Psoas muscle (tissue), 8 donors: ENCODE measurements around the gene TRAF3IP3. TPM values are rescaled to one million over a fixed set of nuclear protein-coding genes. Genes with fewer than 3 reads are reported as not detected.

ENCODE experiments used
- ATAC-seq, 4 donors: fragments of 200-7000 bp; cut with Tn5 transposase; one replicate each; pipeline ENCODE4 v1.9.1; 2020; ENCODE audit warnings: moderate library complexity in 3 of 4, mild to moderate bottlenecking in 2 of 4
- DNase-seq, 2 donors: peaks; one replicate each; pipeline ENCODE4 v3.0.0-alpha.2; 2020
- H3K27ac ChIP-seq: fragments of 200-600 bp; one replicate; pipeline ENCODE4 v1.8.0; 2022
- H3K27me3 ChIP-seq, 3 donors: fragments of 200-600 bp in 1 of 3; one replicate each; pipeline versions ENCODE4 v1.6.1 to v1.8.0; 2013 to 2022; ENCODE audit warnings: low read length in 2 of 3, mild to moderate bottlenecking in 2 of 3, moderate library complexity in 1 of 3; ENCODE audit not compliant: insufficient read depth in 3 of 3
- H3K36me3 ChIP-seq, 2 donors: fragments of 200-600 bp in 1 of 2; one replicate each; pipeline versions ENCODE4 v1.6.1 to v1.8.0; 2013 to 2022; ENCODE audit warnings: low read depth in 1 of 2, mild to moderate bottlenecking in 1 of 2, moderate library complexity in 1 of 2; ENCODE audit not compliant: insufficient read depth in 1 of 2
- H3K4me1 ChIP-seq: fragments of 200-600 bp; one replicate; pipeline ENCODE4 v1.8.0; 2022
- H3K4me3 ChIP-seq: fragments of 200-600 bp; one replicate; pipeline ENCODE4 v1.8.0; 2022; ENCODE audit warnings: mild to moderate bottlenecking
- H3K9me3 ChIP-seq: fragments of 200-600 bp; one replicate; pipeline ENCODE4 v1.8.0; 2022
- CTCF ChIP-seq: fragments of 200-600 bp; IDR thresholded peaks from one replicate; pipeline ENCODE4 v1.8.0; 2022; ENCODE audit warnings: antibody characterized with exemption
- WGBS, 3 donors: extraction: QIAGEN DNeasy Blood & Tissue Kit; methylation state at CpG; one replicate each; pipeline versions ENCODE4 v1.1.6 to v1.1.7; 2013; 5-methylcytosine and 5-hydroxymethylcytosine counted together
- intact Hi-C, 2 donors: fragments of 100-400 bp; cut with DNase I; formaldehyde crosslinking; loops; one replicate each; pipeline versions ENCODE4 v1.11.0 to v1.14.2; 2022
- polyA plus RNA-seq, 3 donors: library from polyadenylated mRNA; stranded (reverse); fragments of 200-250 nt; gene quantifications; one replicate each; pipeline ENCODE4 v1.2.3, GENCODE V29; 2013
- total RNA-seq, 4 donors: library from RNA; stranded (reverse); fragmentation: NEBNext Ultra II Directional in 2 of 4; extraction: Animal tissue kit (Norgen Biotek cat#: 25700) in 2 of 4; gene quantifications; one replicate each; pipeline versions ENCODE4 v1.2.1 to v1.2.4, GENCODE V29; 2021 to 2023
- donor health status: healthy with polysubstance abuse.
- donor health status: DM: no; HTN: no; CAD: no; lungs with moderate emphysema.
- donor health status: Bipolar disorder and iron deficiency.
- donor health status: healthy.
- donor health status: DM: yes; HTN: yes; CAD: no.
- donor health status: DM: no; HTN: no; CAD: no.
- donor health status: DM: no; HTN: no; CAD: no.
- donor health status: DM: yes; HTN: yes; CAD: no.

The TRAF3IP3 gene
- total and polyA plus RNA-seq, 7 donors: 0.23 to 2.0 (median 0.84) TPM

DNA sequence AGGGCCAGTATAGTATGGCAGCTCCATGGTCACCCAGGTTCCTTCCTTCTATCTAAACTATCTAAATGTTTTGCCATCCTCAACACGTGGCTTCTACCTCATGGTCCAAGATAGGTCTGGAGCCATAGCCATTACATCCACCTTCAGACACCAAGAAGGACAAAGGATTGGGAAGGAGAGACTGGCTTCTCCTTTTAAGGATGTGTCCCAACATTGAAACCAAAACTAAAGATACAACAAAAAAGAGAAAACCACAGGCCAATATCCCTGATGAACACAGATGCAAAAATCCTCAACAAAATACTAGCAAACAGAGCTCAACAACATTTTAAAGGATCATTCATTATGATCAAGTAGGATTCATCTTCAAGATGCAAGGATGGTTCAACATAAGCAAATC lies 26.4 kb upstream of the TRAF3IP3 start:
- H3K27me3 ChIP-seq: no peaks in the 10 kb centered on the region
- H3K27ac ChIP-seq: no peak overlapping the region
- no peaks in the 10 kb centered on the region for H3K4me1 ChIP-seq
- intact Hi-C loops: no loop called here
- no peaks in the 10 kb centered on the region for H3K9me3 ChIP-seq
- WGBS, 3 donors: 58 to 69% (median 67%) methylated on average over 1 of the region's 1 CpG
- no peaks in the 10 kb centered on the region for H3K36me3 ChIP-seq
- no peak for TF ChIP-seq CTCF
- no peak for ATAC-seq
- DNase-seq: no peak
- H3K4me3 ChIP-seq: no peak overlapping the region

GRCh38 chr1:209732725-209733124 lies 23.1 kb upstream of the TRAF3IP3 start:
- WGBS, 3 donors: 60 to 89% (median 76%) methylated on average over 1 of the region's 1 CpG
- Histone ChIP-seq H3K4me3 (no peak overlapping the region), H3K4me1 (no peaks in the 10 kb centered on the region), H3K27me3 (no peaks in the 10 kb centered on the region), H3K9me3 (no peaks in the 10 kb centered on the region), H3K36me3 (no peaks in the 10 kb centered on the region), H3K27ac (no peak overlapping the region)
- no peak for TF ChIP-seq CTCF
- no peak for ATAC-seq
- intact Hi-C loops: no loop called here
- DNase-seq: no peak

- 79 to 86% (median 85%) methylated on average over 3 of the region's 3 CpGs for WGBS, 3 donors
- ATAC-seq: peak in 3 of 4 donors; percentile 37 to 53 (median 46)
- Histone ChIP-seq H3K4me1 (no peaks in the 10 kb centered on the region), H3K36me3 (no peaks in the 10 kb centered on the region), H3K9me3 (no peaks in the 10 kb centered on the region), H3K27ac (no peak overlapping the region), H3K27me3 (no peaks in the 10 kb centered on the region), H3K4me3 (no peak overlapping the region)
- intact Hi-C loops: no loop called here
- DNase-seq: no peak
- TF ChIP-seq CTCF: no peak
These were observed 22.3 kb upstream of the TRAF3IP3 start for GRCh38 chr1:209733409-209734192.

GRCh38 chr1:209736490-209737117 lies 19.2 kb upstream of the TRAF3IP3 start:
- Histone ChIP-seq H3K9me3 (no peaks in the 10 kb centered on the region), H3K27me3 (no peaks in the 10 kb centered on the region), H3K36me3 (no peaks in the 10 kb centered on the region), H3K4me1 (no peaks in the 10 kb centered on the region), H3K4me3 (no peak overlapping the region), H3K27ac (no peak overlapping the region)
- TF ChIP-seq CTCF: no peak
- DNase-seq (no peak), ATAC-seq (no peak)
- intact Hi-C loops: no loop called here
- 70 to 85% (median 74%) methylated on average over 3 of the region's 3 CpGs for WGBS, 3 donors
